Measurements from ENCODE around the gene KCNQ1OT1. TPM values are rescaled to one million over a fixed set of nuclear protein-coding genes. Genes with fewer than 3 reads are reported as not detected.

KCNQ1OT1 gene
- total RNA-seq, 1 donor from 2014 or later, result 1.6 TPM

GRCh38 chr11:2583605-2583958 lies 116.2 kb downstream of the KCNQ1OT1 start:
- no peaks in the 10 kb centered on the region for H3K36me3 ChIP-seq
- no peaks in the 10 kb centered on the region for H3K9me3 ChIP-seq
- TF ChIP-seq CTCF (IDR thresholded peaks at IDR 0.05), result no peak
- no peaks in the 10 kb centered on the region for H3K27me3 ChIP-seq (ENCODE audit: low read depth)
- H3K27ac ChIP-seq, result no peak overlapping the region
- H3K4me1 ChIP-seq, result no peaks in the 10 kb centered on the region
- intact Hi-C loops (cut with DNase I), result no loop called here
- no peak overlapping the region for H3K4me3 ChIP-seq
- no peak for DNase-seq
- ATAC-seq, result no peak

GRCh38 chr11:2582946-2583604 lies 116.7 kb downstream of the KCNQ1OT1 start:
- H3K4me3 ChIP-seq, result no peak overlapping the region
- no peaks in the 10 kb centered on the region for H3K4me1 ChIP-seq
- no peaks in the 10 kb centered on the region for H3K9me3 ChIP-seq
- no peaks in the 10 kb centered on the region for H3K36me3 ChIP-seq
- no peaks in the 10 kb centered on the region for H3K27me3 ChIP-seq (ENCODE audit: low read depth)
- intact Hi-C loops (cut with DNase I), result no loop called here
- no peak overlapping the region for H3K27ac ChIP-seq
- no peak for TF ChIP-seq CTCF (IDR thresholded peaks at IDR 0.05)
- DNase-seq (peak; percentile 38), ATAC-seq (no peak)

- ATAC-seq (no peak), DNase-seq (peak; percentile 37)
- TF ChIP-seq CTCF (IDR thresholded peaks at IDR 0.05), result no peak
- H3K4me1 ChIP-seq, result no peaks in the 10 kb centered on the region
- no peaks in the 10 kb centered on the region for H3K36me3 ChIP-seq
- no peak overlapping the region for H3K4me3 ChIP-seq
- no peak overlapping the region for H3K27ac ChIP-seq
- no peaks in the 10 kb centered on the region for H3K9me3 ChIP-seq
- H3K27me3 ChIP-seq (ENCODE audit: low read depth), result no peaks in the 10 kb centered on the region
- intact Hi-C loops (cut with DNase I), result no loop called here
Observed at GRCh38 chr11:2582351-2582945, 117.3 kb downstream of the KCNQ1OT1 start.

- no peaks in the 10 kb centered on the region for H3K9me3 ChIP-seq
- no peak for ATAC-seq
- no peaks in the 10 kb centered on the region for H3K36me3 ChIP-seq
- intact Hi-C loops (cut with DNase I), result no loop called here
- H3K4me1 ChIP-seq, result no peaks in the 10 kb centered on the region
- TF ChIP-seq CTCF (IDR thresholded peaks at IDR 0.05), result no peak
- no peaks in the 10 kb centered on the region for H3K27me3 ChIP-seq (ENCODE audit: low read depth)
- no peak overlapping the region for H3K27ac ChIP-seq
- peak; percentile 42 for DNase-seq
- H3K4me3 ChIP-seq, result no peak overlapping the region
Observed at GRCh38 chr11:2581931-2582350, 117.9 kb downstream of the KCNQ1OT1 start.

GRCh38 chr11:2581151-2581930 lies 118.5 kb downstream of the KCNQ1OT1 start:
- DNase-seq, result peak; percentile 39

More at GRCh38 chr11:2581151-2581930, 118.5 kb downstream of the KCNQ1OT1 start:
- no peak for ATAC-seq
- no peak for TF ChIP-seq CTCF (IDR thresholded peaks at IDR 0.05)
- Histone ChIP-seq H3K4me1 (no peaks in the 10 kb centered on the region), H3K27me3 (ENCODE audit: low read depth) (no peaks in the 10 kb centered on the region), H3K36me3 (no peaks in the 10 kb centered on the region), H3K27ac (no peak overlapping the region), H3K4me3 (no peak overlapping the region), H3K9me3 (no peaks in the 10 kb centered on the region)
- intact Hi-C loops (cut with DNase I), result no loop called here
